Smooth muscle cell (in vitro differentiated cells): Measurements from ENCODE around the gene TTC39A. TPM values are rescaled to one million over a fixed set of nuclear protein-coding genes. Genes with fewer than 3 reads are reported as not detected.
"Not testable (repeated sequence)": the region's sequence is repeated elsewhere in the genome, so short reads cannot be mapped to it uniquely, and the experiment has no call there.

Experiments used
- DNase-seq: peaks from one replicate; lab custom pipeline; 2025; ENCODE audit not compliant: unreplicated experiment; lab: John Stamatoyannopoulos, UW
- H2AFZ ChIP-seq: fragments of 200-600 bp; sonication (generic); 2 replicates; pipeline ENCODE4 v1.6.0; 2016; ENCODE audit warnings: antibody characterized with exemption, low read depth, mild to moderate bottlenecking
- H3F3A ChIP-seq: fragments of 200-600 bp; sonication (generic); 2 replicates; pipeline ENCODE4 v1.6.0; 2017; ENCODE audit warnings: antibody characterized with exemption, low read depth
- H3K27ac ChIP-seq: fragments of 200-600 bp; sonication (generic); 2 replicates; pipeline ENCODE4 v1.5.1; 2016; ENCODE audit warnings: low read depth, mild to moderate bottlenecking
- H3K27me3 ChIP-seq: fragments of 200-600 bp; sonication (generic); 2 replicates; pipeline ENCODE4 v1.6.1; 2016; ENCODE audit warnings: low read depth, mild to moderate bottlenecking
- H3K36me3 ChIP-seq: fragments of 200-600 bp; sonication (generic); 2 replicates; pipeline ENCODE4 v1.5.1; 2016; ENCODE audit warnings: low read depth
- H3K4me1 ChIP-seq: fragments of 200-600 bp; sonication (generic); 2 replicates; pipeline ENCODE4 v1.5.1; 2016; ENCODE audit warnings: low read depth
- H3K4me2 ChIP-seq: fragments of 200-600 bp; sonication (generic); 2 replicates; pipeline ENCODE4 v1.6.0; 2016; ENCODE audit warnings: mild to moderate bottlenecking
- H3K4me3 ChIP-seq: fragments of 200-600 bp; sonication (generic); 2 replicates; pipeline ENCODE4 v1.5.1; 2016; ENCODE audit warnings: mild to moderate bottlenecking
- H3K79me2 ChIP-seq: fragments of 200-600 bp; sonication (generic); 2 replicates; pipeline ENCODE4 v1.6.0; 2016; ENCODE audit warnings: low read depth, mild to moderate bottlenecking
- H3K9ac ChIP-seq: fragments of 200-600 bp; sonication (generic); 2 replicates; pipeline ENCODE4 v1.6.0; 2016; ENCODE audit warnings: low read depth
- H3K9me3 ChIP-seq: fragments of 200-600 bp; sonication (generic); replicated peaks from 2 replicates; pipeline ENCODE4 v1.5.1; 2016; ENCODE audit warnings: low read depth
- H4K20me1 ChIP-seq: fragments of 200-600 bp; sonication (generic); 2 replicates; pipeline ENCODE4 v1.6.0; 2016; ENCODE audit warnings: low read depth
- WGBS: methylation state at CpG from one replicate; pipeline ENCODE4 v1.1.7; 2016; ENCODE audit warnings: low lambda C conversion rate; 5-methylcytosine and 5-hydroxymethylcytosine counted together
- polyA plus RNA-seq: library from polyadenylated mRNA; unstranded; fragments of >200 nt; fragmentation: Nextera tagmentation; extraction: Ambion mirVana; gene quantifications from 2 replicates; pipeline ENCODE4 v1.2.1, GENCODE V29; 2016
- total RNA-seq: library from RNA; depleted of rRNA; stranded (reverse); fragments of >200 nt; gene quantifications from 2 replicates; pipeline ENCODE4 v1.2.3, GENCODE V29; 2014
- TF ChIP-seq, protein P1 (sequence below): fragments of 200-600 bp; sonication (generic); IDR thresholded peaks from 2 replicates; pipeline ENCODE4 v1.5.1; 2017; ENCODE audit warnings: borderline replicate concordance, mild to moderate bottlenecking, antibody characterized with exemption; ENCODE audit not compliant: insufficient read depth, poor library complexity, severe bottlenecking

The TTC39A gene
- total and polyA plus RNA-seq, 2 experiments from 2014 or later: 0.27 to 2.2 TPM

DNA sequence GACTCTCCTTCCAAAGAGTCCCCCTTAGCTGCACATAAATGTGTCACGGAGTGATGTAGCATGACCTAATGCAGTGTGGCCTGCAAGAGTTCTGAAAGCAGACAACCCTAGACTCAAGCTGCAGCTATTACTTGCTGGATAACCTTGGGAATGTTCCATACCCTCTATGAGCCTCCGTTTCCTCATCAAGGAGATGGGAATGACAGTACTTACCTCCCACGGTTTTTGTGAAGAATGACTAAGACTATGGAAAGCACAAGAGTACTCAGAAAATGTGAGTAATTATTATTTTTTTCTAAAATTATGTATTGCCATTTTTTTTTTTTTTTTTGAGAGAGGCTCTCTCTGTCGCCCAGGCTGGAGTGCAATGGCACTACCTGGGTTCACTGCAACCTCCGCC is 3.0 kb downstream of the TTC39A start:
- Histone ChIP-seq H3K4me1 (peaks cover 8% of the 10 kb centered on the region), H3F3A (peaks cover 14% of the 10 kb centered on the region), H3K27me3 (no peaks in the 10 kb centered on the region), H4K20me1 (no peaks in the 10 kb centered on the region), H3K9ac (no peak overlapping the region), H3K4me2 (no peak overlapping the region), H3K36me3 (no peaks in the 10 kb centered on the region), H3K27ac (no peak overlapping the region), H3K4me3 (no peak overlapping the region), H3K9me3 (no peaks in the 10 kb centered on the region), H2AFZ (no peak overlapping the region), H3K79me2 (no peaks in the 10 kb centered on the region)
- 77% methylated on average over 5 of the region's 5 CpGs for WGBS
- TF ChIP-seq, protein P1, sequence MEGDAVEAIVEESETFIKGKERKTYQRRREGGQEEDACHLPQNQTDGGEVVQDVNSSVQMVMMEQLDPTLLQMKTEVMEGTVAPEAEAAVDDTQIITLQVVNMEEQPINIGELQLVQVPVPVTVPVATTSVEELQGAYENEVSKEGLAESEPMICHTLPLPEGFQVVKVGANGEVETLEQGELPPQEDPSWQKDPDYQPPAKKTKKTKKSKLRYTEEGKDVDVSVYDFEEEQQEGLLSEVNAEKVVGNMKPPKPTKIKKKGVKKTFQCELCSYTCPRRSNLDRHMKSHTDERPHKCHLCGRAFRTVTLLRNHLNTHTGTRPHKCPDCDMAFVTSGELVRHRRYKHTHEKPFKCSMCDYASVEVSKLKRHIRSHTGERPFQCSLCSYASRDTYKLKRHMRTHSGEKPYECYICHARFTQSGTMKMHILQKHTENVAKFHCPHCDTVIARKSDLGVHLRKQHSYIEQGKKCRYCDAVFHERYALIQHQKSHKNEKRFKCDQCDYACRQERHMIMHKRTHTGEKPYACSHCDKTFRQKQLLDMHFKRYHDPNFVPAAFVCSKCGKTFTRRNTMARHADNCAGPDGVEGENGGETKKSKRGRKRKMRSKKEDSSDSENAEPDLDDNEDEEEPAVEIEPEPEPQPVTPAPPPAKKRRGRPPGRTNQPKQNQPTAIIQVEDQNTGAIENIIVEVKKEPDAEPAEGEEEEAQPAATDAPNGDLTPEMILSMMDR: no peak
- DNase-seq: no peak

DNA sequence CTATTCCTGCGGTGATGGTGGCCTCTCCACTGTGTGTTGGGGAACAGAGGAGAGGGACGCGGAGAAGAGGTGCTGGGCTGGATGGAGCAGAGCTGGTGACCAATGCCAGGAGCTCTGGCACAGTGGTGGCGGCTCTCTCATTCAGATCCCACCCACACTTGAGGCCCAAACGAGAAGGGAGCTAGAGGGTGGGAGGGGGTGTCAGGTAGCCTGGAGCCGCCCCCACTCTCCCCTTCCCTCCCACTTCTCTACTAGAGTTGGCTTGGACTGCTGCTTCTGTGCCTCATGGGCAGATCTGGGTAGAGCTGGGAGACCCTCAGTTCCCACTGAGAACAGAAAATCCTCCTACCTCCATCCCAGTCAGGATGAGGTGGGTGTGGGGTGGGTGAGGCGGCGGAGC is 3.5 kb downstream of the TTC39A start:
- Histone ChIP-seq H3K36me3 (no peaks in the 10 kb centered on the region), H3K4me3 (no peak overlapping the region), H3F3A (peaks cover 10% of the 10 kb centered on the region), H2AFZ (no peak overlapping the region), H3K4me1 (peaks cover 8% of the 10 kb centered on the region), H3K27ac (no peak overlapping the region), H4K20me1 (no peaks in the 10 kb centered on the region), H3K9me3 (no peaks in the 10 kb centered on the region), H3K27me3 (no peaks in the 10 kb centered on the region), H3K9ac (no peak overlapping the region), H3K4me2 (no peak overlapping the region), H3K79me2 (no peaks in the 10 kb centered on the region)
- TF ChIP-seq, protein P1: no peak
- WGBS: 75% methylated on average over 8 of the region's 8 CpGs
- DNase-seq: no peak

DNA sequence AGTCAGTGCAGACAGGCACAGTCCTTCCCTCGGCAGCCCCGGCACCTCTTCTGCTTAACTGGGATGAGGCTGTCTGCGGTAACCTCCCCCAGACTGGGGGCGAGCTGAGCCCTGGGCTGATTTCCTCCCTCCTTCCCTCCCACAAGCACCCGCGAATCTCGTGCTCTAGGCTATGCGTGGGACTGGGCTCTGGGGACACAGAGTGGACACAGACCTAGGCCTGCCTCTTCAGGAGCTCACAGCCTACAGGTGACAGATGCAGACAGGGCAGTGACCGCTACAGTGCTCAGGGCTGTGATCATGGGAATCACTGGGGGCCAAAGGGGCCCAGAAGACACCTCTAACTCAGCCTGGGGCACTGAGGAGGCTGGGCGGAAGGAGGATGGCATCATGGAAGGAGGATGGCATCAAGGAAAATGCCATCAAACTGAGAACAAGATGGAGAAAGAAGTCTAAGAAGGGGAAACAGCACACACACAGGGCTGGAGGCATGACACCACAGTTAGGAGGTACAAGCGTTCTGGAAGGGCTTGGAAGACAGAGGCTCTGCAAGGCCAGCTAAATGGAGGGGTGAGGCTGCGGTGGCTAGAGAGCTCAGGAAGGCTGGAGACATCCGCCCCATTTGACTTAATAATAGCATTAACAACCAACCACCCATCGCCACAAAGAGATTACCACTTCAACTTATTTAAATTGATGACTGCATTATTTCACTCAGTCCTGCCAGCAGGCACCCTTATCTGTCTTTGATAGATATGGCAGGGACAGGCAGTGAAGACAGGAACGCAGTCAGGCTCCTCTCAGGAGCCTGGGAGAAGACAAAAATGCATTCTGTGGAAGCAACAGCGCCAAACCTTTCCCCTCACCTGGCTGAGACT is 4.2 kb downstream of the TTC39A start:
- H3F3A ChIP-seq: peaks cover 10% of the 10 kb centered on the region
- no peak overlapping the region for H3K27ac ChIP-seq
- H3K79me2 ChIP-seq: no peaks in the 10 kb centered on the region
- H3K27me3 ChIP-seq: no peaks in the 10 kb centered on the region
- no peak overlapping the region for H3K4me2 ChIP-seq
- WGBS: 65% methylated on average over 16 of the region's 16 CpGs
- no peak overlapping the region for H3K9ac ChIP-seq
- H2AFZ ChIP-seq: no peak overlapping the region
- H3K36me3 ChIP-seq: no peaks in the 10 kb centered on the region
- no peak overlapping the region for H3K4me3 ChIP-seq
- no peaks in the 10 kb centered on the region for H4K20me1 ChIP-seq
- H3K9me3 ChIP-seq: no peaks in the 10 kb centered on the region
- TF ChIP-seq, protein P1: no peak
- H3K4me1 ChIP-seq: peaks cover 5% of the 10 kb centered on the region
- DNase-seq: no peak

DNA sequence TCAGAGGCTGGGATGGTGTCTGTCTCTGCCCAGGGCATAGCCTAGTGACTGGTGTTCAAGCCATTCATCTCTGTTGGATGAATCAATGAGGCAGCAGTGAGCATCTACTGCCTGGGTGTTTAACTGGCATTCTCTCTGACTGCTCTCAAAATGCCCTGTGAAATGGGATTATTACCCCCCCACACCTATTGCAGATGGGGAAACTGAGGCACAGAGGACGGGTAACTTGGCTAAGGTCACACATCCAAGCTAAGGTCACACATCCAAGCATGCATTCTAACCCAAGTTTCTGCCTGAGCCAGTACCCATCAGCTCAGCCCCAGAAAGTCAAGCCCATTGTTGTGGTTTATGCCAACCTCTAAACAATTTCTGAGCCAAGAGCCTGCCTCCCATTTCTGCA is 5.0 kb downstream of the TTC39A start:
- Histone ChIP-seq H4K20me1 (no peaks in the 10 kb centered on the region), H3K36me3 (no peaks in the 10 kb centered on the region), H3K27ac (no peak overlapping the region), H3K27me3 (no peaks in the 10 kb centered on the region), H3K9me3 (no peaks in the 10 kb centered on the region), H3K79me2 (no peaks in the 10 kb centered on the region), H3K4me2 (no peak overlapping the region), H3K4me1 (no peaks in the 10 kb centered on the region), H3K4me3 (no peak overlapping the region), H2AFZ (no peak overlapping the region), H3K9ac (no peak overlapping the region), H3F3A (peaks cover 10% of the 10 kb centered on the region)
- WGBS: 91% methylated on average over 1 of the region's 1 CpG
- TF ChIP-seq, protein P1: no peak
- DNase-seq: no peak

DNA sequence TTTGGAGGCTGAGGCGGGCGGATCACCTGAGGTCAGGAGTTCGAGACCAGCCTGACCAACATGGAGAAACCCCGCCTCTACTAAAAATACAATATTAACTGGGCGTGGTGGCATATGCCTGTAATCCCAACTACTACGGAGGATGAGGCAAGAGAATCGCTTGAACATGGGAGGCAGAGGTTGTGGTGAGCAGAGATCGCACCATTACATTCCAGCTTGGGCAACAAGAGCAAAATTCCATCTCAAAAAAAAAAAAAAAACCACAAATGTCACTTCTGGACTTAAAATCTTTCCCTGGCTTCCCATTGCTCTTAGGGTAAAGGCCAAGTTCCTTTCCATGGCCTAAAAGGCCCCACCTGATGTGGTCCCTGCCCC is 5.4 kb downstream of the TTC39A start:
- not testable (repeated sequence) for H3K4me1 ChIP-seq, H3K27me3 ChIP-seq, DNase-seq, H4K20me1 ChIP-seq, H3K4me3 ChIP-seq, H3K9ac ChIP-seq, H3K79me2 ChIP-seq, H2AFZ ChIP-seq, H3K27ac ChIP-seq, H3K9me3 ChIP-seq, H3K36me3 ChIP-seq, H3K4me2 ChIP-seq, H3F3A ChIP-seq
- 95% methylated on average over 8 of the region's 8 CpGs for WGBS
